HG02571 (cell line): Measurements from ENCODE around the gene TRIM25.

Experiments used
- ATAC-seq: cut with Tn5 transposase; IDR thresholded peaks from one replicate; pipeline ENCODE4 v1.9.1; 2021; ENCODE audit warnings: mild to moderate bottlenecking, moderate library complexity; ENCODE audit not compliant: unreplicated experiment

The TRIM25 gene

DNA sequence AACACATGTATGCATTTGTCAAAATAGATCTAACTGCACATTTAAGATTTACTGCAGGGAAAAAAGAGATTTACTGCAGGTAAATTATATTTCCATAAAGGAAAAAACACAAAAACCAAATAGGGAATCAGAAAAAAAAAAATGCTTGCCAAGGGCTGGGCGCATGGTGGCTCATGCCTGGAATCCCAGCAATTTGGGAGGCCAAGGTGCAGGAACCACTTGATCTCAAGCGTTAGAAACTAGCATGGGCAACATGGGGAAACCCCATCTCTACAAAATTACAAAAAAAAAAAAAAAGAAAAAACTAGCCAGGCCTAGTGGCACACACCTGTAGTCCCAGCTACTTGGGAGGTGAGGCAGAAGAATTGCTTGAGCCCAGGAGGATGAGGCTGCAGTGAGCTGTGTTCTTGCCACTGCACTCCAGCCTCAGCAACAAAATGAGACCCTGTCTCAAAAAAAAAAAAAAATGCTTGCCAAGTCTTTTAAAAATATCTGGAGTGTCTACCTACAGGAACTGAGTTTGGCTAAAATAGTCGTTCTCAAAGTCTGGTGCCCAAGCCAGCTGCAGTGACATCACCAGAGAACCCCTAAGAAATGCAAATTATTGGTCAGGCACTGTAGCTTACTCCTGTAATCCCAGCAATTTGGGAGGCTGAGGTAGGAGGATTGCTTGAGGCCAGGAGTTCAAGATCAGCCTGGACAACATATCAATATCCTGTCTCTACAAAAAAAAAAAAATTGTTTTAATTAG lies 17.5 kb downstream of the TRIM25 start:
- no peak for ATAC-seq

DNA sequence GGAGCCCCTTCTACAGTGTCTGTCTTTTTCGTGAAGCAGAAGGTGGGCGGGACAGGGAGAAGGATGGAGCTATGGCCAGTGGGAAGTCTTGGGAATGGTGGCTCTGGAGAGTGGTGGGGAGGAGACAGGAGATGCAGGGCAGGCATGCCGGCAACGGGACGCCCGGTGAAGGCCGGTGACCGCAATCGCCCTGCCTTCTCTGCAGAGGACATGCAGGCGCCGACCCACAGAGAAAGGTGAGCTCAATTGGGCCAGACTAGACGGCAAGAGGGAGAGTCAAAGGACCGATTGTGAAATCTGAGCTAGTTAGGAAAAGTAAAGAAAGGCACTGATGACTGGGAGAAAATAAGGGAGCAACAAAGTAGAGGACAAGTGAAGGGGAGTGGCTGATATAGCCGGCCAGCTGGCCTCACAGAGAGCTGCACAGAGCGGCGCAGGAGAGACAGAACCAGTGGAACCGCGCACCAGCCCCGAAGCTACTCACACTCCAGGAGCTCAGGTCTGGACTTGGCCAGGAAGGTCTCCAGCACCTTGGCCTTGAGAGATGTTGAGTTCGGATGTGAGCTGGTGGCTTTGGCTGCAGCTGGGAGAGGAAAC lies 18.9 kb downstream of the TRIM25 start:
- ATAC-seq = no peak

DNA sequence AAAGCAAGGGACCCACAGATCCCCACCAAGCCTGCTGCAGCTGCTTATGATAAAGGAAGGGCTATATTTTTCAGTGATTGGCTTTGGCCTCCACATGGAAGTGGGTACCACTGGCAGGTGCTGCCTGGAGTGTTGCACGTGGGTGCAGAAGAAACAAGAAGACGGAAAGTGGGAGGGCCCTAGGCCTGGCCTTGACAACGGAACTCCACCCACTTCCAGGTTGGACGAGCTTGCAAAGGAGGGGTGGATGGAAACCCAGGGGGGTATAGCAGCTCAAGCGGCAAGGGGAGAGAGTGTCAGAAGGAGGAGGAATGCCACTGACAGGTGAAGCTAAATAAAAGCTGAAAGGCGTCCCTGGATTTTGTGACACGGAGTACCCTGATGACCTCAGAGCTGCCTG lies 20.3 kb downstream of the TRIM25 start:
- no peak for ATAC-seq

DNA sequence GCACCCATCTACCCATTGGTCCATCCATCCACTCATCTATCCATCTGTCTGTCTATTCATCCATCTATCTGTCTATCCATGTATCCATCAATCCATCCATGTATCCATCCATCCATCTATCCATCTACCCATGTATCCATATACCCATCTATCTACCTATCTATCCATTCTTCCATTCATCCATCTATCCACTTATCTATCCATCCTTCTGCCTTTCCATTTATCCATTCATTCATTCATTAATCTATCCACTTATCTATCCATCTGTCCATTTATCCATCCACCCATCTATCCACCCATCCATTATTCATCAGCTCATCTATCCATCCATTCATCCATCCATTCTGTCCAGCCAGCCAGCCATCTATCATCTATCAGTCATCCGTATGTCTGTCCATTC lies 21.5 kb downstream of the TRIM25 start:
- no peak for ATAC-seq

DNA sequence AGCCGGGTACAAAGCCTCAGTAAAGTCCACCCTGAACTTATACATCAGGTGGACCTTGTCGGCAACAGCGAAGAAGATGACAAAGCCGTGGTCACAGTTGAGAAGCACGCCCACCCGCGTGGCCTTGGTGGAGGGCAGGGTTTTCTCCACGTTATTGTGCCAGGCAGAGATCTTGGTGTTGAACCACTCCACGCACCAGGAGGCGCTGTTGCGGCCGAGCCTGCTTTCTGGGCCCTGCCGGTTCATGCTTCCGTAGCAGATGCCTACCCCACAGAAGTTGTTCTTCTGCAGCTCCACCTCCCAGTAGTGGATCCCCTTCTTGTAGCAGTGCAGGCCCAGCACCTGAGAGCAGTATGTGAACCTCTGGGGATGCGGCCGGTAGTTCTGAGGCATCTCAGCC lies 22.1 kb downstream of the TRIM25 start:
- ATAC-seq = no peak

DNA sequence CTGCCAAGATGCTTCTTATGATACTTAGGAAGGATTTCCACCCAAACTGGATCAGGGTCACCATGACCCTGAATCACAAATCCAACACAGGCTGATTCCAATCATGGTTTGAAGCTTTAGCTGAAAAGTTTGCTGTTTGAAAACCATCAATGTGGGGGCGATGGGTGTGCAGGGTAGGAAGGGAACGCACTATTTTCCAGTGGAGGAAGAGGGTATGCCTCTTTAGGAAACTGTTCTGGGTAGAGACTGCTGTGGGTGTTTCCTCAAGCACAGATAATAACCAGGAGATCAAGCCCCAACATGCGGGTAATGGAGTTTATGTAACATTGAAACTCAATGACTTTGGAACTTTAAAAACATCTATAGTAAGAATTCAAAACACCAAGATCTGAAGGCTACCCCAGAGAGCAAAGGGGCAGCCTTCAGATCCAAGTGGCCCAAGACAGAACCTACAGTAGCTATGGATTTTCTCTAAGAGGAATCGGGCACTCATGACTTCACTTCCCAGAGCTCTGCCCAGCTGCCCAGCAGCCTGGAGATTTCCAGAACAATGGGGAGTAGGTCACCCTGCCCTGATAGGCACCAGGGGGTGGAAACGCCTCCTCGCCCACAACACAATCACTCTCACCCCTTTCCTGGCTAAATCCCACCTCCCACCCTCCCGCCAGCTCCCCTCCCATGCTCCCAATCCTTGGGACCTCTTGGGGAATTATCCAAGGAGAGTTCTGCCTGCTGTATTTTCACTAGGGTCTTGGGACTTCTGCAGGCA lies 22.8 kb downstream of the TRIM25 start:
- ATAC-seq = no peak

DNA sequence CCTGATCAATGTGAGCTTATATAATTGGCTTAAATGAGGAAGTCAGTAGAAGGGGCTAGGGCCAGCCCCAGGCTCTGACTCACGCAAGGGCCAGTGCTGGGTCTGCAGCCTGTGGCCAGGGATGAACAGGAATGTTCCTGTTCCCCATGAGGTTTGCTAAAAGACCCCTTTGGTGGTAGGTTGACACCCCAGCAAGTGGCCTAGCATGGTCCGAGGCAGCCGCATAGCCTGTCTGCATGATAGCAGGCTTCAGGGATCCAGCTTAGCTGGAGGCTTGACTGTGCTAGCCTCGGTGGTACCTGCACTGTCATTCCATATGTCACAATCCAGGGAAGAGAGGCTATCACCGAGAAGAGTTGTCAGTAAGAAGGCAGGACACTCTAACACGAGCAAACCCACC lies 23.5 kb downstream of the TRIM25 start:
- ATAC-seq = no peak

DNA sequence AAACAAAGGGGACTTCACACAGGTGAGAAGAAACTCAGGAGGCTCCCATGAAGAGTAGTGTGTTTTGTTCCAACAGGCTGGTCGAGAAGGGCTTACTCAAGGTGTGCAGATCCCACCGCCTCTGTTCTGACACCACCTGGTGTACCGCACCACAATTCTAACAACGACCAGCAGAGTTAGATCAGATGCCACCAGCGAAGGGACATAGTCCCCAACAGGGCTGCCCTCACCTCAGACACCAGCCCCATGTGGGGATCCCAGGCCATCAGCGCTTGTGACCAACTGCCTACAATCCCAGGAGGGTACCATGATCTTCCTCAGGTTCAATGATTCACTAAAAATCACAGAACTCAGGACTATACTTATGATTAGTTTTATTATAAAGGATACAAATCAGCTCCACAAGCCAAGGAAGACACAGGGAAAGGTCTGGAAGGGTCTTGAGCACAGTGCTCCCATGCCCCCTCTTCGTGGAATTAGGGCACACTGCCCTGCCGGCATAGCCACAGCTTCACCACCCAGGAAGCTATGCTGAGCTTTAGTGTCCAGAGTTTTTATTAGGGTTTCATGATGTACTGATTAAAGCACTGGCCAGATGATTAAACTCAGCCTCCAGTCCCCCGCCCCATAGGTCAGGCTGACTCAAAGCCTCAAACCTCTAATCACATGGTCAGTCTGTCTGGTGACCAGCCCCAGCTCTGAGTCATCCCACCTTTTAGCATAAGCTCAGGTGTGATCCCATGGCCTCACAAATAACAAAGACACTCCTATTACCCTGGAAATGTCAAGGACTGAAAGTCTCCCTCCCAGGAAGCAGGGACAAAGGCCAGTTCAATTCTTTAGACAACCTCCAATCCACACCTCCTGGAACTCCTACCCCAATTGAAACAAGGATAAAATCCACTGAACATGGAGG lies 26.0 kb downstream of the TRIM25 start:
- no peak for ATAC-seq

DNA sequence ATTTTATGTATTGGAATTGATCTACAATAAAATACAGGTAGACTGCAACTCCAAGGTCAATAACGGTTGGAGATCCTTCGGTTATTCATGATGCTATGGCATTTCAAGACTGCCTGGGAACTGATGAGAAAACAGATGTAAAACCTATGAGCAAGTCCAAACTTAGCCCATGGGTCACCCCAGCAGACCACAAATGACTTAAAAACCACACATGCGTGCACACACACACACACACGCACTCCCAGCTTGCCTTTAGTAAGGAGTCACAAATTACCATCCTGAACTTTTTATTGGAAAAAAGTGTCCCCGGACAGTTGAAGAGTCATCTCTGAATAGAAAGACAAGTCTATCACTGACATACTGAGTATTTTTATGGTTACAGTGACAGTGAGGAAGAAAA lies 26.7 kb downstream of the TRIM25 start:
- no peak for ATAC-seq

DNA sequence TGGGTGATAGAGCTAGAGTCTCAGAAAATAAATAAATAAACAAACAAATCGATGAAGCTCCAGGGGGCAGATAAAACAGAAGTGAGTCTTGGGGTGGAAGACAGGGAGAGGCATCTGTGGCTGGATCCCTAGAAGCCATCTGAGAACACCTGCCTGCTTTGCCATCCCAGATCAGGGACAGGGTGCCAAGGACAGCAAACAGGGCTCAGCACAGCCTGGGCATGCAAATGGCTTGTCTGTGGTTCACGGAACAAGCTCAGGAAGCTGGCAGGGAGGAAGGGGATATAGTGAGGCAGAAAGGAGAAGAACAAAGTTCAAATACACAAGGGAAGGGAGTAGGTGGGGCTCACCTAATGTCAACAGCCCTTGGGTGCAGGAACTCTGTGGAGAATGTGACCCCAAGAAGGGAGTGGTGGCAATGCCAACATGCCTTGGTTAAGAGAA lies 27.5 kb downstream of the TRIM25 start:
- ATAC-seq = no peak

DNA sequence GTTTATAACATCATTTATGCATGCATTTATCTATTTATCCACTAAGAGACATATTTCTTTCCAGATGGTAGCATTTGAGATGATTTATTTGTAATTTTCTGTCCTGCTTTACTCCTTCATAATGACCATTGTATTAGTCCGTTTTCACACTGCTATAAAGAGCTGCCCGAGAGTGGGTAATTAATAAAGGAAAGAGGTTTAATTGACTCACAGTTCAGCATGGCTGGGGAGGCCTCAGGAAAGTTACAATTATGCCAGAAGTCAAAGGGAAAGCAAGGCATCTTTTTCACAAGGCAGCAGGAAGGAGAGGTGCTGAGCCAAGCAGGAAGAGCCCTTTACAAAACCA lies 28.6 kb downstream of the TRIM25 start:
- ATAC-seq = no peak

DNA sequence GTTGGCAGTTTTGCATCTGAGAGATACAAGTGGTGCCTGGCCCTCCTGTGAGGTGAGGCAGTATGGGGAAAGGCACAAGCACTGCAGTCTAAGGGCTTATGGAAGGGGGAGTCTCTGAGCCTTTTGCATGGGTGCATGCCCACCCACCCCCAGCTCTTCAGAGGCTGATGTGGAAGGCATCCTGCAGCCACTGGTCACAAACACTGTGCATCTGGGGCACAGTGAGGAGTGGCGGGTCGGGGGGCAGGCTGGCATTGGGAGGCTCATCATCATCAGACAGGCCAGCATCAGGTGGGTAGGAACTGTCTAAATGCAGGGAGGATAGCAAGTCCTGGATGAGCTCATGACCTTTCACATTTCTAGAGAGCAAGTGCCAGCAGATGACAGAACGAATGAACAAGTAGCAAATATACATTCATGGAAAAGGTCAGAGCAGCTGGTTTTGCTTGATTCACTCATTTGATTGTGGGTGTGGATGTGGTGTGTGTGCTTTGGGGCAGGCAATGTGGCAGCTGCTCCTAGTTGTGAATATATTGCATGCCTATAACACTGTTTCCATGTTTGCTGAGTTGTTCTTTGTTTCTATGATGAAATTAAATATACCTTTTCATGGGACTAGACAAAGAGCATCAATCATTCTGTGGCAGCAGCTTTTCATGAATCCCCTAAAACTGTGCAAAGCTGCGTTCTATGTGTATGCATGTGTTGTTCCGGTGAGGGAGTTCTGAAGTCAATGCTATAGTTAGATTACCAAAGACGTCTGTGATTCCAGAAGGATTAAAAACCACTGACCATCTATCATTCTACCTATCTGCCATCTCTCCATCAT lies 29.2 kb downstream of the TRIM25 start:
- ATAC-seq = no peak

DNA sequence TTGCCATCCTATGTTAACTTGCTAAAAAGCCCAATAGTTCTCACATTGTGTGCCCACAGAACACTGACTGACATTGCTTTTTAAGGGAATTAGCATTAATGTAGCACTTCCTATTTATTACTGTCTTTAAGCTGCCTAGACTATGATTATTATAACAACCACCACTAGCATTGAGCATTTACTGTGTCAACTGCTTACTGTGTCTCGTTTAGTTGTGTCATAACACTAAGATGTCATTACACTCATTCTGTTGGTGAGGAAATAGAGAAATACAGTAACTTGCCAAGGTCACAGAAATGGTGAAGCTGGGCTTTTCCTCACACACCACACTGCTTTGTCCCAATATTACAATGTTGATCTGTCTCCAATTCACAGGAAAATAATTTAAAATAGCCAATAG lies 30.2 kb downstream of the TRIM25 start:
- ATAC-seq = no peak

DNA sequence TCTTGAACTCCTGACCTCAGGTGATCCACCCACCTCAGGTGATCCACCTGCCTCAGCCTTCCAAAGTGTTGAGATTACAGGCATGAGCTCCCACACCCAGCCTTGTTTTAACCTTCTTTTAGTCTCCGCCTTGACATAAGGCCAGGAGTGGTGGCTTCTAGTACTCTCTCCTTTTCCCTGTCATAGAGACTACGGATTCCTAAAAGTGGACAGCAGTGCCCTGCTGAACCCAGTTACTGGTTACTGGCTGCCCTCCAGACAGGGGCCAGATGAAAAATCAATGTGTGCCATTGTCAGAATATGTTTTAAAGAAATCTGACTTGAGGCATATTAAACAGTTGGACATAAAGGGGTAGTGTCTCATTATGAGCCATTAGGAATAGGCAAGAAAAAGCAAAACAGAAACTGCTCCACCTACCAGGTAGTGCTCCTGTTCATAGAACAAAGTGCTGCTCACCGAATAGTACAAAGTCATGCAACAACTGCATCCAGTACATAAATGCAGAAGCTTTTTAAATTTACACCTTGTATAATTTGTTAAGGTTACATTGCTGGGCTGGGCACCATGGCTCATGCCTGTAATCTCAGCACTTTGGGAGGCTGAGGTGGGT lies 32.1 kb downstream of the TRIM25 start:
- no peak for ATAC-seq

DNA sequence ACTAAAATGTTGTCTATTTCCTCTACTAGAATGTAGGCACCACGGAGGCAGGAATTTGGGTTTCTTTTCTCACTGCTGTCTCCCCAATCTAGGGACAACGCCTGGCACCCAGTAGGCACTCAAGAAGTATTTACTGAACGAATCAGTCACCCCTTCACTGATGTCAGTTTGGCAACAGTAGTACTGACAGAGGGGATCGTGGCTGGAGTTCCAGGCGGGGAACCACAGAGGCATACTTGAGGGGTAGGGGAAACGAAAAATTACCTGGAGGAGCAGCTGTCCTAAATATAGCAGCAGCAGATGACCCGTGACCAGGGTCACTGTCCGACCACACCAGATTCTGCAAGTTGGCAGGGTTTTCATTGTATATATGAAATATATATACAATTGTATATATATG lies 33.3 kb downstream of the TRIM25 start:
- ATAC-seq = no peak

DNA sequence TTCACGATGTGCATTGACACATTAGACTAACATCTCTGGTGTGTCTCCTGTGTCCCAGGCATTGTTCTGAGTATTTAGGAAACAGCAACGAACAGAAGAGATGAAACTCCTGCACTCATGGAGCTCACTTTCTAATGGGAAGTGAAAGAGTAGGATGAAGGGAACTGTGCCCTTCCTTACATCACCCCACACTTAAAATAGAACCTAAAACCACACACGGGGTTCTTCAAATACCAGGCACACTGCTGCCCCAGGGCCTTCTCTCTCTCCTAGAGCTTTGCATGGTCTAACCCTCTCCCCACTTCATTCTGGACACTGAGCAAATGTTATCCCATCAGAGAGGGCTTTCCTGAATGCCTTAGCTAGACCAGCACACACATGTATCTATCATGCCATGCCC lies 33.7 kb downstream of the TRIM25 start:
- ATAC-seq = no peak

DNA sequence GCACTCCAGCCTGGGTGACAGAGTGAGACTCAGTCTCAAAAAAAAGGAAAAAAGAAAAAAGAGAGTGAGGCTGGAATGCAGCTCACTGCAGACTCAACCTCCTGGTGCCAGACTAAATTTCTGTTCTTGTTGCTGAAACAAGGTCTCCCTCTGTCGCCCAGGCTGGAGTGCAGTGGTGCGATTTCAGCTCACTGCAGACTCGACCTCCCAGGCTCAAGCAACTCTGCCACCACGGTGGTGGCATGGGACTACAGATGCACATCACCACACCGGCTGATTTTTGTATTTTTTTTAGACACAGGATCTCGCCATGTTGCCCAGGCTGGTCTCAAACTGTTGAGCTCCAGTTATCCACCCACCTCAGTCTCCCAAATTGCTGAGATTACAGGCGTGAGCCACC lies 34.6 kb downstream of the TRIM25 start:
- no peak for ATAC-seq

DNA sequence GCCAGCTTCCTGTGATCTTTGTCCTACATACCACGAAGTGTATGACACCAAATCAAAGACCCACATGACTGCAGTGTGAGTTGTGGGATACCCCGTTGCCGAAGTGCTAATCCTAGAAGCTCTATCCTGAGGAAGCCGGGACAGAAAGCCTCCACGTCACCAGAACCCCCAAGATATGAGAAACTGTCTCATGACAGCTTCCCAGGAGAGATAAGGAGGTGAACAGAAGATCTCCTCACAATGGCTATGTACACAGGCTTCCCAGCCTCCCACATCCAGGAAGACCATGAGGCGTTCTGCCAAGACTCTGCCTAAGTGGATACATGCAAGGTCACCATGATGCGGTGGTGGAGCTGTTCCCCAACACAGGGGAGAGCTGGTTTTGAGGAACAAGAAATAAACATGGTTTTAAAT lies 37.1 kb downstream of the TRIM25 start:
- no peak for ATAC-seq

DNA sequence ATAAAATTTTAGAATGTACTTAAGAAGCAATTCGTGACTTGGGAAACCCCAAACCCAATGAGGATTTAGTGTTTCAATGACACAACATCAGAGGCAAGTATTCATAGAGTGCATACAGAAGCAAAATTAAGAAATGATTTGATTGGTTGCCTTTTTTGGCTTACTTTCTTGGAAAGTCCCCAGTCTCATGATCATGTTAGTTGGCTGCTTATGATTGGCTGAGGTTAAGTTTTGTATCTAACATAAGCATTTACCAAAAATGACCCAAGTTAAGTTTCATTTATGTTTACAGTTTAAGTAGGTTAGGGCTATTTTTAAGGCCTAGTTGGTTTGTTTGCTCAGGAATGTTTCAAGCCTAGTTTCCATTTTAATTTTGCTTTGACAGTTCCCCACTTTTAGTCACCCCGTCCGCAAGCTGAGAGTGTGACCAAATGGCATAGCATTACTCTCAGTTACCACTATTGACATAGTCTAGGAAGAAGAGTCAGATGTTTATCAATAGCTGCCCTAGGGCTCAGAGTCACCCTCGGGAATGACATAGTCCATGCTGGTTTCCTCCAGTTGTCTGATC lies 43.7 kb downstream of the TRIM25 start:
- peak; percentile 73 for ATAC-seq

DNA sequence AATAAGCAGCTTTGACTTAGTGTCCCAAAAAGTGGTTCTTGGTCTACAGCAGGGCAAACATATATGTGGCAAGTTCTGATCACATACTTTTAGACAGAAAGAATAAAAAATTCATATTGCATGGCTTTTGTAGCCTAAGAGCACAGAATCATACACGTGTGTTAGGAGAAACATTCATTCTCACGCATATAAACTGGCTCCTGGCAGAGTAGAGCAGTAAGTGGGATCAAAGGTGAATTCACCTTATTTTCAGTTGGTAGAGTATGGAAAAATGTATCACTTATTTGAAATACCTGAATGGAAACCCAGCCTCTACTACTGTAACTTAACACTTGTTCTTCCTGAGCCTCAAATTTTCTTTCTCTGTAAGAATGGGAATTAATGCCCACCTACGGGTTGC lies 45.1 kb downstream of the TRIM25 start:
- ATAC-seq = no peak
